Stimulated activated CD8-positive, alpha-beta memory T cell treated with anti-CD3 and anti-CD28 coated beads, Interleukin-15, amount 100 ng/mL, for 48 hours (primary cell): ENCODE results near the gene ATP2A2.
A peak's percentile ranks its signal among the peaks of the same experiment; 100 is the strongest.
"Not testable (repeated sequence)": the region's sequence is repeated elsewhere in the genome, so short reads cannot be mapped to it uniquely, and the experiment has no call there.

ENCODE experiments used
- DNase-seq, 2 donors: peaks; one replicate each; pipeline ENCODE4 v3.0.0-alpha.2; 2020; ENCODE audit warnings: low read depth in 2 of 2

The ATP2A2 gene

GRCh38 chr12:110280779-110281548 is at the start of gene ATP2A2:
TSS of gene ATP2A2 (plus strand) at chr12:110281247. CDS start at chr12:110281790, 543 bp downstream.
- DNase-seq: peak; percentile 83 to 85

GRCh38 chr12:110233212-110233903 is 47.7 kb upstream of the ATP2A2 start:
- DNase-seq: no peak

GRCh38 chr12:110234331-110234751 is 46.7 kb upstream of the ATP2A2 start:
- no peak for DNase-seq

GRCh38 chr12:110234755-110235154 is 46.3 kb upstream of the ATP2A2 start:
- no peak for DNase-seq

- no peak for DNase-seq
These were observed 45.7 kb upstream of the ATP2A2 start for GRCh38 chr12:110235383-110235782.

GRCh38 chr12:110243227-110243626 is 37.8 kb upstream of the ATP2A2 start:
- DNase-seq: no peak

GRCh38 chr12:110244372-110244771 is 36.7 kb upstream of the ATP2A2 start:
- DNase-seq: no peak

- DNase-seq: no peak
These were observed 36.2 kb upstream of the ATP2A2 start for GRCh38 chr12:110244829-110245228.

GRCh38 chr12:110245369-110245772 is 35.7 kb upstream of the ATP2A2 start:
- DNase-seq: peak; percentile 4 to 6

- no peak for DNase-seq
These were observed 34.3 kb upstream of the ATP2A2 start for GRCh38 chr12:110246636-110247339.

- no peak for DNase-seq
These were observed 33.5 kb upstream of the ATP2A2 start for GRCh38 chr12:110247340-110248095.

- DNase-seq: no peak
These were observed 33.0 kb upstream of the ATP2A2 start for GRCh38 chr12:110248096-110248447.

- no peak for DNase-seq
These were observed 31.9 kb upstream of the ATP2A2 start for GRCh38 chr12:110249105-110249504.

GRCh38 chr12:110249716-110250225 is 31.3 kb upstream of the ATP2A2 start:
- DNase-seq: no peak

- DNase-seq: no peak
These were observed 29.7 kb upstream of the ATP2A2 start for GRCh38 chr12:110251381-110251780.

- DNase-seq: no peak
These were observed 28.3 kb upstream of the ATP2A2 start for GRCh38 chr12:110252716-110253115.

- DNase-seq: no peak
These were observed 27.9 kb upstream of the ATP2A2 start for GRCh38 chr12:110253176-110253575.

GRCh38 chr12:110254971-110255540 is 26.0 kb upstream of the ATP2A2 start:
- DNase-seq: no peak

GRCh38 chr12:110255890-110256456 is 25.1 kb upstream of the ATP2A2 start:
- DNase-seq: not testable (repeated sequence)

- DNase-seq: no peak
These were observed 24.1 kb upstream of the ATP2A2 start for GRCh38 chr12:110256780-110257431.
